ENCODE data around the gene DLG2.

GRCh38 chr11:84990141-84990540, 637.0 kb downstream of the DLG2 start:
- TF ChIP-seq CTCF (conservative IDR thresholded peaks at IDR 0.05 in 1 of 2, IDR thresholded peaks at IDR 0.05 in 1 of 2; ENCODE audit: extremely low read depth in 1 of 2, insufficient read depth in 1 of 2, low read depth in 1 of 2, low read length in 2 of 2) (no peak), EZH2 (IDR thresholded peaks at IDR 0.05; ENCODE audit: borderline replicate concordance, low read length) (no peak)
